GM18508 (cell line): ENCODE data around the gene PCGF2.
"Not testable (repeated sequence)": the region's sequence is repeated elsewhere in the genome, so short reads cannot be mapped to it uniquely, and the experiment has no call there.

Experiments
- ATAC-seq: cut with Tn5 transposase; IDR thresholded peaks from one replicate; pipeline ENCODE4 v1.9.1; 2021; ENCODE audit warnings: moderate number of reproducible peaks; ENCODE audit not compliant: insufficient read depth, unreplicated experiment

Gene PCGF2

GRCh38 chr17:38748149-38748891 lies at the start of gene PCGF2:
Gene PCGF2 (minus strand): TSS chr17:38748336. CDS start chr17:38740402, 7,934 bp downstream.
- ATAC-seq = no peak

- no peak for ATAC-seq
Measured at GRCh38 chr17:38797828-38798227, 49.7 kb upstream of the PCGF2 start.

DNA sequence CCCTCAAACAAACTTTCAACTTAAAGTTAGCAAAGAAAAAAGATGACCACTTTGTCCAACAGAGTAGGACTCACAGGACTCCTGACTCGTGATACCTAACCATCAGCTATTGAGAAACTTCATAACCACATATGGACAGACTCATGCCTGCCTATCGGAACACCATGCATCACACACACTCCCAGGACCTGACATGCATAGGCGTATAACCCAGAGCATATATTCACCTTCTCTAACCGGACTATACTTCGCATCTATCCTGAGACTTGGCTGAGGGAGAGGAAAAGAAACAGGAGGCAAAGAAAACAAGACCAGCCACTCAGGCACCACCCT lies 49.0 kb upstream of the PCGF2 start:
- no peak for ATAC-seq

DNA sequence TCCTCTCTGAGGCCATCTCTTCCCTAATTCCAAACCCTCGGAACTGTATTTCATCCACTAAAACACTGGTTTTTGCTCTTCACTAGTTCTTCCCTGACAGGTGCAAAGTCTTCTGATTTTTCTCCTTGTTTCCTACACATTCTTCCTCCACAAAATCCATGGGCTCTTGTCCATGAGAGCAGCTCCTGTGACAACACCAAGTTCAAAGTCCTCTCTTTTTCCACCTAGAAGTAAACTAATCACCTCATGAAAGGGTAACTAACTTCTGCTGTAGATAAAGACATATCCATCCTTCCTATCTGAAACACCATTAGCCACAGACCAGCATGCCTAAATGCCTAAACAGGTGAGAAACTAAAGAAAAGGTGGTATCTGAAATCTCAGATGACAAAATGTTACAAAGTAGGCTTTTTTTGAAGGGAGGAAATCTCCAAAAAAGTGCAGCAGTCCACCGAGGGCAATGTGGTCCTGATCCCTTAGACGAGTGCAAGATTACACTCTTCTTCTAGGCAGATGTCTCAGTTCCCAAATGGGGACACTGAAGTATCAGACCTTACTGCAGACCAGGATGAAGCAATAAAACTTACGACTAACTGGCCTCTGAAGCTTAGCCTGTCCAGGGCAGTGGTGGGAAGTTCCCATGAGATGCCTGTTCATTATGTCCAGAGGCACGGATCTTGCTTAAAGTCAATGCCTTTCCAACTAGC lies 48.5 kb upstream of the PCGF2 start:
- no peak for ATAC-seq

DNA sequence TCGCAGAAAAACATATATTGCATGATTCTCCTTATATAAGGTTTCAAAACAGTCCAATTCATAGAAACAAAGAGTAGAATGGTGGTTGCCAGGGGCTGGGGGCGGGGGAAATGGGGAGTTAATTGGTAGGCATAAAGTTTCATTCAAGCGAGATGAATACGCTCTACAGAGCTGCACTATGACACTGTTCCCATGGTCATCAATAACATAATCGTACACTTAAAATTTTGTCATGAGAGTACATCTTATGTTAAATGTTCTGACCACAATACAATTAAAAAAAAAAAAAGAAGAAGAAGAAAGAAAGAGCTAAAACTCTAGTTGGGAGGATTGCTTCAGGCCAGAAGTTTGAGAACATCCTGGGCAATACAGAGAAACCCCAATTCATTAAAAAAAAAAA lies 46.1 kb upstream of the PCGF2 start:
- no peak for ATAC-seq

DNA sequence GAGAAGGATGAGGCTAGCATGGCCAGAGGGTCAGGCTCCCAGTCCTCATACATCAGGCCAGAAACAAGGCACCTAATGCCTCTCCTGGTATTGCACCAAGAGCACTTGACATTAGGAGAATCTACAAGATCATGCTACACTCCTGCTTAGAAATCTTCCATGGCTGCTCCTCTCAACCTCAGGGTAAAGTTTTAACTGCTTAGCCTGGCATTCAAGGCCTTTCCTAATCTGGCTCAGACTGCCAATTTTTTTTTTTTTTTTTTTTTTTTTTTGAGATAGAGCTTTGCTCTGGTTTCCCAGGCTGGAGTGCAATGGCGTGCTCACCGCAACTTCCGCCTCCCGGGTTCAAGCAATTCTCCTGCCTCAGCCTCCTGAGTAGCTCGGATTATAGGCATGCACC lies 43.0 kb upstream of the PCGF2 start:
- no peak for ATAC-seq

DNA sequence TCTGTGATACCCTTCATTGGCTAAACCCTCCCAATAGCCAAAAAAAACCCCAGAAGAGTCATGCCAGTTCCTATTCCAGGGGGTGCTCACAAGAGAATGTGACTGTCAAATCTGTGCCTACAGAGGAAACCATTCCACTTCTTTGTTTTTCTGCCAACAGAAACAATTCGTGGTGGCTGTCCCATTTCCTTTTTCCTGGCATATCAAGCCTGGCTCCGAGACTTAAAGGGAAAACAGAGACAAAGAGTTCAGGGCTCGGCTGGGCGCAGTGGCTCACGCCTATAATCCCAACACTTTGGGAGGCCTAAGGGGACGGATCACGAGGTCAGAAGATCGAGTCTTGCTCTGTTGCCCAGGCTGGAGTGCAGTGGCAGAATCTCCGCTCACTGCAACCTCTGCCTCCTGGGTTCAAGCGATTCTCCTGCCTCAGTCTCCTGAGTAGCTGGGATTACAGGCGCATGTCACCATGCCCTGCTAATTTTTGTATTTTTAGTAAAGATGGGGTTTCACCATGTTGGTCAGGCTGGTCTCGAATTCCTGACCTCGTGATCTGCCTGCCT lies 42.1 kb upstream of the PCGF2 start:
- ATAC-seq = not testable (repeated sequence)

DNA sequence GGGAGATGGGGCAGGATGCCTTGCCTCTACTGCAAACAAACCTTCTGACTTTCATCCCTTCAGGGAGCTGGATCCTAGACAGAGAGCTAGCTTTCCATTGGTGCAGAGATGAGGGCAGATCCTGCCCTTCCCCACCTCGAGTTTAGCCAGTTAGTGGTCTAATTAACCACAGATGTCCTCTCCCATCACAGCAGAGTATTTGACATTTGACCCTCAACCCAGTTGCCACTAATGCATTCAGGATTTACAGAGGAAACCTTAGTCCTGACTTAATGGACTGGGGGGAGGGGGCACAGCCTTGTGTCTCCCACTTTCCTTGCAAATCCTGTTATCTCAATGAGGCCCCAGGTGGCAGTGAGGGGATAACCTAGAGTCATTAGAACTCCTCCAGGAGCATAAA lies 41.0 kb upstream of the PCGF2 start:
- no peak for ATAC-seq

DNA sequence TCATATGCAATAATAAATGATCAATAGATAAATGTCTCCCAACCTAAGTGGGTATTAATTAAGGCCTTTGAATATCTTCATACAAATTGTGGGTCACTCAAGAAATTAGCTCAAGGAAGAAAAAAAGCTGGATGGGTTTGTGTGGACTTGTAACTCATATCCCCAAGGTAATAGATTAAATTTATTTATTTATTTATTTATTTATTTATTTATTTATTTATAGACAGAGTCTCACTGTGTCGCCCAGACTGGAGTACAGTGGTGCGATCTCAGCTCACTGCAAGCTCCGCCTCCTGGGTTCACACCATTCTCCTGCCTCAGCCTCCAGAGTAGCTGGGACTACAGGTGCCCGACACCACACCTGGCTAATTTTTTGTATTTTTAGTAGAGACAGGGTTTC lies 39.9 kb upstream of the PCGF2 start:
- not testable (repeated sequence) for ATAC-seq

GRCh38 chr17:38786372-38786771 lies 38.2 kb upstream of the PCGF2 start:
- ATAC-seq = no peak

DNA sequence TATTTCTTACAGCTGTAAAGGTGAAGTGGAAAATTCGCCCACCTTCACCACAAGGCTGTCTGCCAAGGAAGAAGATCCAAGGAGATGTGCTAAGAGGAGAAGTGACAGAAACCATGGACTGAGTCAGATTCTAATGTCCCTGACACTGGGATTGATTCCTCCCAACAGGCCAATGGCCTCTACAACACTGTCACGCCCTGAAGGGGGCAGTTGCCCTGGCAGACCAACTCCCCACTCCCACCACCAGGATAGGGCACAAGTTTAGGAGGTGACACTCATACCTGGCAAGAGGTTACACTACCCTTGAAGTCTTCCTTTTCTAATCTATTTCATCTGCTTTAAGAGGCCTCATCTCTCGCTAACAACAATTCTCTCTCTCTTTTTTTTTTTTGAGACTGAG lies 35.1 kb upstream of the PCGF2 start:
- ATAC-seq = no peak

GRCh38 chr17:38779965-38780752 lies 32.0 kb upstream of the PCGF2 start:
- ATAC-seq = no peak

DNA sequence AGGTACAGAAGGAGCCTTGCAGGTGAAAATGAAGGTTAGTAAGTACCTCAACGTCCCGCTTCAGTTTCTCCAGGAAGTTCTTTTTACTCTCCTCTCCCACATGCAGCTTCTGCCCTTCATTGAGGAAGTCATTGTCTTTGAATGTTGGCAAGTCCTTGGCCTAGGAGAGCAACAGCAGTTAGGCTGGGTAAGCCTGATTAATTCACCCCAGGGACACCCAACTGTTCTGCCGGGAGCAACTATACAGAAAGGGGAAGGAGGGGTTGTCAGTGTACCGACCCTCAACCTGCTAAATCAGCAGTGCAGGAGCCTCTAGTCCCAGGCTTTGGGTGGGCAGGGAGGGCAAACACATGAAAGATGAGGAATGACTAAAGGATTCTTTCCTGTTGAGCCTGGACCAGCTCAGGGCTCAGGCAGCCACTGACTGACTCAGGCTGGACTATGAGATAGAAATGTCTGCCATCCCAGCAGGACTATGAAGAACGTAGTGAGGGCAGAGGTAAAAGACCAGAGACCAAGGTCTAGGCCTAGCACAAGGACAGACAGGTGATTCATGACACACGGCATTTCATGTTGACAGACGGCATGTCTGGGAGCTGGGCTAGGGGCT lies 29.6 kb upstream of the PCGF2 start:
- ATAC-seq = no peak

- no peak for ATAC-seq
Measured at GRCh38 chr17:38773258-38773657, 25.1 kb upstream of the PCGF2 start.

- no peak for ATAC-seq
Measured at GRCh38 chr17:38768417-38768816, 20.3 kb upstream of the PCGF2 start.

GRCh38 chr17:38766341-38766740 lies 18.2 kb upstream of the PCGF2 start:
- no peak for ATAC-seq

GRCh38 chr17:38762231-38762630 lies 14.1 kb upstream of the PCGF2 start:
- no peak for ATAC-seq

- ATAC-seq = no peak
Measured at GRCh38 chr17:38761612-38762011, 13.5 kb upstream of the PCGF2 start.

DNA sequence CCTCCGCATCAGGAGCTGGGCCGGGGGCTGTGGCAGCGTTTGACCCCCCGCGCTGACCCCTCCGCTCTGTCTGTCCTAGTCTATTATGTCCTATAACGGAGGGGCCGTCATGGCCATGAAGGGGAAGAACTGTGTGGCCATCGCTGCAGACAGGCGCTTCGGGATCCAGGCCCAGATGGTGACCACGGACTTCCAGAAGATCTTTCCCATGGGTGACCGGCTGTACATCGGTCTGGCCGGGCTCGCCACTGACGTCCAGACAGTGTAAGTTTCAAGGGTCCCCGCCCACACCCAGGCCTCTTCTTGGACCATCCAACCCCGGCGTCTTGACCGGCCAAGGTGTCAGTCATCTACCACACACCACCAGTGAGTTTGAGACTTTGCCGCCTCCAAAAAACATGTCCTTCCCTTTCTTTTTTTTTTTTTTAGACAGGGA lies 5.0 kb upstream of the PCGF2 start:
- no peak for ATAC-seq

GRCh38 chr17:38752308-38753070 lies 4.4 kb upstream of the PCGF2 start, which contains the start of gene PSMB3:
Gene PSMB3 (plus strand): TSS chr17:38752741. CDS start chr17:38752827, 86 bp downstream.
- ATAC-seq = peak; percentile 78
